Right cardiac atrium (tissue), 5 donors: ENCODE data around the gene QPCTL. TPM values are rescaled to one million over a fixed set of nuclear protein-coding genes. Genes with fewer than 3 reads are reported as not detected.

ENCODE experiments used
- ATAC-seq, 2 donors: fragments of 200-7000 bp; cut with Tn5 transposase; one replicate each; pipeline versions ENCODE4 v1.8.0 to v1.9.1; 2020; ENCODE audit warnings: moderate library complexity in 2 of 2, mild to moderate bottlenecking in 1 of 2
- DNase-seq, 3 donors: peaks; one replicate each; pipeline ENCODE4 v3.0.0-alpha.2; 2020
- H3K27ac ChIP-seq: one replicate; pipeline ENCODE4 v1.5.1; 2013; ENCODE audit warnings: mild to moderate bottlenecking, low read length, control low read depth, moderate library complexity
- H3K27me3 ChIP-seq: one replicate; pipeline ENCODE4 v1.6.1; 2013; ENCODE audit not compliant: control insufficient read depth, insufficient read depth
- H3K4me1 ChIP-seq: one replicate; pipeline ENCODE4 v1.6.1; 2013; ENCODE audit warnings: low read length; ENCODE audit not compliant: control insufficient read depth, insufficient read depth
- H3K4me3 ChIP-seq: one replicate; pipeline ENCODE4 v1.5.1; 2013; ENCODE audit warnings: low read length, control low read depth
- H3K9me3 ChIP-seq: one replicate; pipeline ENCODE4 v1.6.1; 2013; ENCODE audit warnings: low read length; ENCODE audit not compliant: control insufficient read depth
- WGBS: extraction: QIAGEN DNeasy Blood & Tissue Kit; methylation state at CpG from one replicate; pipeline ENCODE4 v1.1.7; 2013; 5-methylcytosine and 5-hydroxymethylcytosine counted together
- intact Hi-C, 4 donors: fragments of 100-400 bp; cut with DNase I; formaldehyde crosslinking; loops; one replicate each; pipeline versions ENCODE4 v1.11.0 to v1.14.0; 2022 to 2023
- polyA plus RNA-seq: library from polyadenylated mRNA; stranded (reverse); fragments of 200-250 nt; gene quantifications from one replicate; pipeline ENCODE4 v1.2.3, GENCODE V29; 2013
- total RNA-seq, 4 donors: library from RNA; stranded (reverse); fragmentation: NEBNext Ultra II Directional; extraction: Animal tissue kit (Norgen Biotek cat#: 25700); gene quantifications; one replicate each; pipeline ENCODE4 v1.2.1, GENCODE V29; 2021
- donor health status: healthy with polysubstance abuse.
- donor health status: DM: no; HTN: yes; CAD: no.
- donor health status: DM: no; HTN: no; CAD: no.
- donor health status: DM: no; HTN: yes; CAD: no; lungs with severe emphysema.
- donor health status: DM: yes; HTN: yes; CAD: no.

QPCTL gene
- total and polyA plus RNA-seq, 5 donors: 2.5 to 3.3 (median 2.9) TPM

- Histone ChIP-seq H3K9me3 (no peaks in the 10 kb centered on the region), H3K27ac (no peak overlapping the region), H3K4me1 (no peaks in the 10 kb centered on the region), H3K27me3 (no peaks in the 10 kb centered on the region), H3K4me3 (no peak overlapping the region)
- intact Hi-C loops: no loop called here
- peak in 1 of 3 donors; percentile 9 for DNase-seq
- no peak for ATAC-seq
- 94% methylated on average over 12 of the region's 12 CpGs for WGBS
These were observed 13.4 kb downstream of the QPCTL start for GRCh38 chr19:45705710-45706415.

DNA sequence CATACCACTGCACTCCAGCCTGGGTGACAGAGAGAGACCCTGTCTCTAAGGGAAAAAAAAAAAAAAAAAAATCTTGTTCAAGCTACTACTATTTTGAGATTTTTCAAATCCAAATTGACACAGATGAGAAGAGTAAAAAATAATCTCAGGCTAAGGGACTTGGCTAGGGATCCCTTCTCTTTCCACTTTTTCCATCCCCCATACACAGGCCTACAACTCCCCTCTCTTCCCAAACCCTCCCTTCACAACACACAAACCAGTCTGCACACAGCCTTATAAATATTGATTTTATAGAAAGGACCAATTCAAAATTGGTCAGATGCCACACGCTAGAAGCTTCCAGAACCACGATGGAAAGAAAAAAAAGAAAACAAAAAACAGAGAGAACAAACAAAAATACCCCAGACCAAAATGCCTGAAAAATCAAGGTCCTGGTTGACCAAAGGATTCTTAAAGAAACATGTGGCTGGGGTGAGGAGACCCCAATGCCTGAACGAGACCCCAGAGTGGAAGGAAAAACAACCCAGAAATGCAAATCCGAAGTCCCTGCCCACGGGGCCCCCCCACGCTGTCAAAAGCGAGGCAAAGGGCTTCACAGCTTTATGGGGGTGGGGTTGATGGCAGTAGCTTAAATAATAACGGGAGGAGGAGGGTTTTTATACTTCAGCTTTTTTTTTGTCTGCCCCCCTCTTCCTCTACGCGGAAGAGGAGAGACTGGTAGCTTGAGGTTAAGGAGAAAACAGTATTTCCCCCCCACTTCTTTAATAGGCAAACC lies 18.1 kb downstream of the QPCTL start:
- no peaks in the 10 kb centered on the region for H3K27me3 ChIP-seq
- H3K4me1 ChIP-seq: no peaks in the 10 kb centered on the region
- no peak overlapping the region for H3K27ac ChIP-seq
- ATAC-seq (no peak), DNase-seq (no peak)
- no peaks in the 10 kb centered on the region for H3K9me3 ChIP-seq
- WGBS: 67% methylated on average over 10 of the region's 10 CpGs
- no peak overlapping the region for H3K4me3 ChIP-seq
- intact Hi-C loops: loop anchor here in 1 of 4 donors (10.0 kb wide), 1 partner anchor 54 kb away; the partner anchor contains the start of gene SIX5

DNA sequence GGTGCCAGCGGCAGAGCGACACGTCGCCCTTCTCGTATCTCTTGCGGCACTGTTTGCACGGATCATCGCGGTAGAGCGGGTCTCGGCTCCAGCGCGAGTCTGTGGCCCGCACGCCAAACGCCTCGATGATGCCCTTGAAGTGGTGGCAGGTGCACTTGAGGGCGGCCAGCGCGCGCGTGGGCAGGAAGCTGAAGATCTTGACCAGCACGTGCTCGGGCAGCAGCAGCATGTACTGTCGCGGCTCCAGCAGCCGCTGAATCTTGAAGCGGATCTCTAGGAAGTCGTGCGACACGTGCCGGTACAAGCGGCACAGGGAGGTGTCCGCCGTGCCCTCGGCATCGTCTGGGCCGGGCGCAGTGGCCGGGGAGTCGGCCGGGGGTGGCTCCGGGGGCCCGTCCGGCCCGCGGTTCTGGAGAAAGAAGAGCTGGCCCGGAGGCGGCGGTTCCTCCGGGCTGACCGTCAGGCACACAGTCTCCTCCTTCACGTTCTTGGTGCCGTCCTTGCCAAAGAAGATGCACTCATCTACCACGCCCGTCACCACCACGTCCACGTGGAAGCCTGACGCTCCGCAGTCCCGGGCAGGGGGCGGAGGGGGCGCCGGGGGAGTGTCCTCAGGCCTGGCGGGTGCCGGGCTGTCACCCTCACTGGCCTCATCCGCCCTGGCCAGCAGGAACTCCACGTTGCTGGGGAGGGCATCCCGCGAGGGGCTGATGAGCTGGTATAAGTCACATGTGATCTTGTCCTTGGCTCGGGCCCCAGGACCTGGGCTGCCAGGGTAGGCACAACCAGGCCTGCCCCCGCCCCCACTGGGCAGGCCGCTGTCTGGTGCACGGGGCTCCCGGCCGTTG lies 19.6 kb downstream of the QPCTL start:
- Histone ChIP-seq H3K27me3 (no peaks in the 10 kb centered on the region), H3K4me1 (no peaks in the 10 kb centered on the region), H3K27ac (peak overlapping the region; percentile 14), H3K4me3 (no peak overlapping the region), H3K9me3 (no peaks in the 10 kb centered on the region)
- intact Hi-C loops: loop anchor here in 1 of 4 donors (10.0 kb wide), 1 partner anchor 53 kb away; the partner anchor contains the start of gene SIX5
- WGBS: 87% methylated on average over 76 of the region's 76 CpGs
- DNase-seq (peak; percentile 59 to 87 (median 86)), ATAC-seq (peak; percentile 44 to 47)

DNA sequence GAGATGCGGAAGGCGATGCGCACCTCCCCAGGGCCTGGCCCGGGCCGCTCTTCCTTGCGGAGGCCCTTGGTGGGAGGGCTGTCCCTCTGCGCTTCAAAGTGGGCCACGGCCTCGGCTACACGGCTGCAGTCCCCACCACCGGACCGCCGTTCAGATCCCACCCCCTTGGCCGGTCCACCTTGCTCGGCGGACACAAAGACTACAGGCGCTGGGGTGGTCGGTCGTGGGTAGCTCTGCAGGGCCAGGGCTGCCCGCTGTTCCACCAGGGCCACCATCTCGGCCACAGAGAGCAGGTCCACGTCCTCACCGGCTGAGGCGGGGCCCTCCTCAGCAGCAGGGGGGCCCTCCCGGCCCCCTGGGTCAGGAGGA lies 20.2 kb downstream of the QPCTL start:
- no peak for ATAC-seq

DNA sequence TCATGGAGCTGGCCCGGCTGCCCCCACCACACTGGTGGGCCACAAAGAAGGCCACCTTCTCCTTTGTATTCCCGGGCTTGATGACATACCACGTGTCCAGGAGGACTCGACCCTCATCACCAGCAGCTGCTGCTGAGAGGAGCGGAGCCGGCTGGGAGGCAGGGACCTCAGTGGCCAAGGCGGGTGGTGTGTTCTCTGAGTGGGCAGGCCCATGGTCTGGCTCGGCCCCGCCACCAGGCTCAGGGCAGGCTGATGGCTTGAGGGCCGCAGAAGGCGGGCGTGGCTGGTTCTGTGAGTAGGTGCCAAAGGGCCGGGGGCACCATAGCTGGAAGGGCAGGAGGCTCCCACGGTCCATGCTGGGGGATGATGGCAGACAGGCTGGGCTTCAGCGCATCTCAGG lies 20.7 kb downstream of the QPCTL start:
- DNase-seq (no peak), ATAC-seq (no peak)
- no peak overlapping the region for H3K4me3 ChIP-seq
- no peaks in the 10 kb centered on the region for H3K27me3 ChIP-seq
- no peak overlapping the region for H3K27ac ChIP-seq
- 91% methylated on average over 15 of the region's 15 CpGs for WGBS
- H3K9me3 ChIP-seq: no peaks in the 10 kb centered on the region
- intact Hi-C loops: loop anchor here in 1 of 4 donors (10.0 kb wide), 1 partner anchor 52 kb away; the partner anchor contains the start of gene SIX5
- H3K4me1 ChIP-seq: peaks cover 4% of the 10 kb centered on the region

More for the DNA sequence above, 20.2 kb downstream of the QPCTL start:
- WGBS: 92% methylated on average over 25 of the region's 25 CpGs
- H3K9me3 ChIP-seq: no peaks in the 10 kb centered on the region
- no peak overlapping the region for H3K4me3 ChIP-seq
- DNase-seq: no peak
- no peaks in the 10 kb centered on the region for H3K27me3 ChIP-seq
- H3K27ac ChIP-seq: peak overlapping the region; percentile 14
- intact Hi-C loops: loop anchor here in 1 of 4 donors (10.0 kb wide), 1 partner anchor 52 kb away; the partner anchor contains the start of gene SIX5
- no peaks in the 10 kb centered on the region for H3K4me1 ChIP-seq

DNA sequence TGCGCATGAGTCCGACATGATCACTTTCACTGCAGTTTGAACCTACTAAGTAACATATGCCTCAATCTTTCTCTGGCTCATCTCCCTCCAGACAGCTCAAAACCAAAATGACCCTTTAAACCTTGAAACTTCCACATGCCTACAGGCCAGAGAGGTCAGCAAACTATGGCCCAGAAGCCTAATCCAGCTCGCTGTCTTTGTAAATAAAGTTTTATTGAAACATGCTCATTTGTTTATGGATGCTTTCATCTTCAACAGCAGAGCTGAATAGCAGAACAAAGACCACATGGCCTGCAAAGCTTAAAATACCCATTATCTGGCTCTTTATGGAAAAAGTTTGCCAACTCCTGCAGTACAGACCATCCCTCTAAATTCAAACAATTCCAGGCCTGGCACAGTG lies 22.7 kb downstream of the QPCTL start:
- Histone ChIP-seq H3K9me3 (no peaks in the 10 kb centered on the region), H3K27me3 (no peaks in the 10 kb centered on the region), H3K27ac (no peak overlapping the region), H3K4me3 (no peak overlapping the region), H3K4me1 (peaks cover 7% of the 10 kb centered on the region)
- WGBS: 96% methylated on average over 3 of the region's 3 CpGs
- DNase-seq (no peak), ATAC-seq (no peak)
- intact Hi-C loops: loop anchor here in 1 of 4 donors (10.0 kb wide), 1 partner anchor 50 kb away; the partner anchor contains the start of gene SIX5

DNA sequence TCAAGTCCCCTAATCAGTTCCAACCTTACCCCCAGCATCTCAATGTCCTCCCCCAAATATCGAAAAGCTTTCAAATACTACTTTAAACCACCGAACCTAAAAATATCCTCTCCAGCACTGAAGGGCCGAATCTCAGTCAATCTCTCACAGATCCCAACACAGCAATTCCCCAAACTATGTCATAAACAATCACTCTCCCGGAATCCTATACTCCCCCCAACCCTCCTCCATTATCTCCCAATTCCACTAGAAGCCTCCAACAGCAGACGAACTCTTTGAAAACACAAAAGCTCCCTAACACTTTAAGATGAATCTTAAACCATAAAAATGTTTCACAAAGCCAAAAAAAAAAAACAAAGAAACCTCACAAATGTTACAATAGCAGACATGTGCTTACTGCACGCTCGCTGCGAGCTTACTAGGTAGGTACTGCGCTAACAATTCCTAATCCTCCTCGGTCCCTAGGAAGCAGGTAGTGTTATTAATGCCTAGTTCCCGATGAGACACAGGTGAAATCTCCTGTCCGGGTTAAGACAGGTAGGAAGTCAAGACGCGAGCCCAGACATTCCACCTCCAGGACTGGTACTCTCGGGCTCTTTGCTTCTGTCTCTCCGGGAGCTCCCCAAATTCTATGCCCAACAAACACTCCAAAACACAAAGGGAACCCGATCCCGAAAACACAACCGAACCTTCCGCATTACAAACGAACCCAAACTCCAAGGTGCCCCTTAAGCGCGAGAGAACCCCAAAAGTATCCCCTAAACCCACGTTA lies 24.1 kb downstream of the QPCTL start:
- Histone ChIP-seq H3K4me1 (peaks cover 7% of the 10 kb centered on the region), H3K9me3 (no peaks in the 10 kb centered on the region), H3K27ac (peak overlapping the region; percentile 50), H3K4me3 (peak overlapping the region; percentile 60), H3K27me3 (no peaks in the 10 kb centered on the region)
- WGBS: 2% methylated on average over 24 of the region's 24 CpGs
- DNase-seq (no peak), ATAC-seq (no peak)
- intact Hi-C loops: loop anchor here in 1 of 4 donors (10.0 kb wide), 1 partner anchor 48 kb away; the partner anchor contains the start of gene SIX5

- ATAC-seq (peak; percentile 96 to 98), DNase-seq (peak; percentile 99 to 100 (median 99))
- no peaks in the 10 kb centered on the region for H3K9me3 ChIP-seq
- H3K4me3 ChIP-seq: peak overlapping the region; percentile 60
- intact Hi-C loops: loop anchor here in 1 of 4 donors (10.0 kb wide), 1 partner anchor 47 kb away; the partner anchor contains the start of gene SIX5
- H3K27ac ChIP-seq: peak overlapping the region; percentile 88
- peaks cover 7% of the 10 kb centered on the region for H3K4me1 ChIP-seq
- WGBS: under 1% methylated on average over 51 of the region's 51 CpGs
- no peaks in the 10 kb centered on the region for H3K27me3 ChIP-seq
These were observed 24.9 kb downstream of the QPCTL start for GRCh38 chr19:45717131-45717982.

GRCh38 chr19:45717983-45718650 lies 25.7 kb downstream of the QPCTL start:
- peak overlapping the region; percentile 47 for H3K4me3 ChIP-seq
- no peak for DNase-seq
- no peaks in the 10 kb centered on the region for H3K9me3 ChIP-seq
- intact Hi-C loops: loop anchor here in 1 of 4 donors (10.0 kb wide), 1 partner anchor 47 kb away; the partner anchor contains the start of gene SIX5
- H3K27ac ChIP-seq: peak overlapping the region; percentile 88
- 56% methylated on average over 12 of the region's 12 CpGs for WGBS
- peak in 1 of 2 donors; percentile 0 for ATAC-seq
- no peaks in the 10 kb centered on the region for H3K27me3 ChIP-seq
- peaks cover 7% of the 10 kb centered on the region for H3K4me1 ChIP-seq
